Measurements from ENCODE around the gene MARK2.
"Not testable (repeated sequence)": the region's sequence is repeated elsewhere in the genome, so short reads cannot be mapped to it uniquely, and the experiment has no call there.

The MARK2 gene

DNA sequence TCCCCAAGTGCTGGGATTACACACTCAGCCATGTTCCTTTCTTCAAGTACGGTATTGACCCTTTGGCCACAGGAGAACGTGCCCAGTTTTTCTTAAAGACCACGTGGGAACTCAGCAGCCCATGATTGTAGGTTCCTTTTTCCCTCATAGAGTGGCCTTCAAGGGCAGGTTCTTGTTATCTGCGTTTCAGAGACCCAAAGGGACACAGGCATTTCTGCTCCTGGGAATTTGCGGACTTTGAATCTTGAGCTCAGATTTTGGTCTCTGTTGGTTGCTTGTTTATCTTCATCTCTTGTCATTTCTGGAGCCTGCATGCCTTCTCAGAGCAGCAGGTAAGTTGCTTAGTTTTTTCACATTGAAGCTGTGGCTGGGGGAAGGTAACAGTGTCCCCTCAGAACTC, 12.0 kb downstream of the MARK2 start:
- no peak overlapping the region for H3K4me3 ChIP-seq (ENCODE audit: low read length)
- DNase-seq (ENCODE audit: low read depth): no peak
- TF ChIP-seq, protein P1, sequence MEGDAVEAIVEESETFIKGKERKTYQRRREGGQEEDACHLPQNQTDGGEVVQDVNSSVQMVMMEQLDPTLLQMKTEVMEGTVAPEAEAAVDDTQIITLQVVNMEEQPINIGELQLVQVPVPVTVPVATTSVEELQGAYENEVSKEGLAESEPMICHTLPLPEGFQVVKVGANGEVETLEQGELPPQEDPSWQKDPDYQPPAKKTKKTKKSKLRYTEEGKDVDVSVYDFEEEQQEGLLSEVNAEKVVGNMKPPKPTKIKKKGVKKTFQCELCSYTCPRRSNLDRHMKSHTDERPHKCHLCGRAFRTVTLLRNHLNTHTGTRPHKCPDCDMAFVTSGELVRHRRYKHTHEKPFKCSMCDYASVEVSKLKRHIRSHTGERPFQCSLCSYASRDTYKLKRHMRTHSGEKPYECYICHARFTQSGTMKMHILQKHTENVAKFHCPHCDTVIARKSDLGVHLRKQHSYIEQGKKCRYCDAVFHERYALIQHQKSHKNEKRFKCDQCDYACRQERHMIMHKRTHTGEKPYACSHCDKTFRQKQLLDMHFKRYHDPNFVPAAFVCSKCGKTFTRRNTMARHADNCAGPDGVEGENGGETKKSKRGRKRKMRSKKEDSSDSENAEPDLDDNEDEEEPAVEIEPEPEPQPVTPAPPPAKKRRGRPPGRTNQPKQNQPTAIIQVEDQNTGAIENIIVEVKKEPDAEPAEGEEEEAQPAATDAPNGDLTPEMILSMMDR (conservative IDR thresholded peaks at IDR 0.05; ENCODE audit: low read depth, low read length): no peak

- no peak overlapping the region for H3K4me3 ChIP-seq (ENCODE audit: low read length)
- no peak for DNase-seq (ENCODE audit: low read depth)
- TF ChIP-seq, protein P1 (conservative IDR thresholded peaks at IDR 0.05; ENCODE audit: low read depth, low read length): no peak
Observed at GRCh38 chr11:63851364-63851763, 12.5 kb downstream of the MARK2 start.

GRCh38 chr11:63853476-63853875, 14.6 kb downstream of the MARK2 start:
- TF ChIP-seq, protein P1 (conservative IDR thresholded peaks at IDR 0.05; ENCODE audit: low read depth, low read length): no peak
- DNase-seq (ENCODE audit: low read depth): no peak
- no peak overlapping the region for H3K4me3 ChIP-seq (ENCODE audit: low read length)

GRCh38 chr11:63854696-63855095, 15.8 kb downstream of the MARK2 start:
- no peak for DNase-seq (ENCODE audit: low read depth)
- H3K4me3 ChIP-seq (ENCODE audit: low read length): no peak overlapping the region
- TF ChIP-seq, protein P1 (conservative IDR thresholded peaks at IDR 0.05; ENCODE audit: low read depth, low read length): no peak

DNA sequence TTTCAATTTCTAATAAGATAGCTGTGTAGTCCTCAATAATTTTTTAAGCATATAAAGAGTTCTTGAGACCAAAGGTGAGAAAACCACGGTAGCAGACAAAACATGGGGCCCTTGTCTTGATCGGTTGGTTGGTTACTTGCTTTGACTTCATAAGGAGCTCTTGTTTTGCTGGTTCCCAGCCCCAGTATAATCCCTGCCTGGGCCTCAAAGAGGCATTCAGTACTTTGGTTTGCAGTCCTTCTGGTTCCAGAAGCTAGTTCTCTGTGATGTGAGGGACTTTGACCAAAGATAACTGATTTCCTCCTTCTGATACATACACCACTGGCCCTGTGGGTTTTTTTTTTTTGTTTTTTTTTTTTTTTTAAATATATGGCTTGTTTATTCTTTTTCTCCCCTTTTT, 17.1 kb downstream of the MARK2 start:
- DNase-seq (ENCODE audit: low read depth): no peak
- TF ChIP-seq, protein P1 (conservative IDR thresholded peaks at IDR 0.05; ENCODE audit: low read depth, low read length): no peak
- no peak overlapping the region for H3K4me3 ChIP-seq (ENCODE audit: low read length)

DNA sequence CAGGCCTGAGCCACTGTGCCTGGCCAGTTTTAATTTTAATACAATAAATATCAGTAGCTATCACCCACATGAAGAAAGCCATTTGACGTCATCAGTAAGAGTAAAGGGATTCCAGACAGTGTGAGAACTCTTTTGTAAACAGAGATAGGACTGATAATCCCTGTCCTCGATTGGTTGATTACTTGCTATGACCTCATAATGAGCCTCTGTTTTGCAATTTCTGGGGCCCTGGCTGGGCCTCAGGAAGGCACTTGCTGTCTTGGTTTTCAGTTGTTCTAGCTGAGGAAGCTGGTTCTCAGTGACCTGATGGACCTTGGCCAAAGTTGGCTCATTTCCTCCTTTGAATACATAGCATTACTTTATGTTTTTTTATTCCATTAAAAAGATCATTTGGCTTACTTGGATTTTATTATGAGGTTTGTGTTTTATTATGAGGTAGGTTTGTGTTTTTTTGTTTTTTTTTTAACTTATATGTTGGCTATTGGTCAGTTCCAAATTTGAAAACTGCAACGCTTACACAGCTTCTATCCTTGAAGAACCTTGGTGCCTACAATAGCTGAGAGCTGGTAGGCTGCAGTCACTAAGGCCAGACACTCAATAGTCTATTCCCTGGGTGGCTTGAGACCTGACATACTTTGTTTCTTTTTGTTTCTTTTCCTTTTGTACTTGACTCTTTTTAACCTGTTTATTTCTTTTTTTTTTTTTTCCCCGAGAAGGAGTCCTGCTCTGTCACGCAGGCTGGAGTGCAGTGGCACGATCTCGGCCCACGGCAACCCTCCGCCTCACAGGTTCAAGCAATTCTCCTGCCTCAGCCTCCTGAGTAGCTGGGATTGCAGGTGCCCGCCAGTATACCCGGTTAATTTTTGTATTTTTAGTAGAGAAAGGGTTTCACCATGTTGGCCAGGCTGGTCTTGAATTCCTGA, 20.0 kb downstream of the MARK2 start:
- no peak overlapping the region for H3K4me3 ChIP-seq (ENCODE audit: low read length)
- DNase-seq (ENCODE audit: low read depth): peak; percentile 51
- TF ChIP-seq, protein P1 (conservative IDR thresholded peaks at IDR 0.05; ENCODE audit: low read depth, low read length): no peak

- no peak for DNase-seq (ENCODE audit: low read depth)
- TF ChIP-seq, protein P1 (conservative IDR thresholded peaks at IDR 0.05; ENCODE audit: low read depth, low read length): no peak
- H3K4me3 ChIP-seq (ENCODE audit: low read length): no peak overlapping the region
Observed at GRCh38 chr11:63862923-63863322, 24.0 kb downstream of the MARK2 start.

DNA sequence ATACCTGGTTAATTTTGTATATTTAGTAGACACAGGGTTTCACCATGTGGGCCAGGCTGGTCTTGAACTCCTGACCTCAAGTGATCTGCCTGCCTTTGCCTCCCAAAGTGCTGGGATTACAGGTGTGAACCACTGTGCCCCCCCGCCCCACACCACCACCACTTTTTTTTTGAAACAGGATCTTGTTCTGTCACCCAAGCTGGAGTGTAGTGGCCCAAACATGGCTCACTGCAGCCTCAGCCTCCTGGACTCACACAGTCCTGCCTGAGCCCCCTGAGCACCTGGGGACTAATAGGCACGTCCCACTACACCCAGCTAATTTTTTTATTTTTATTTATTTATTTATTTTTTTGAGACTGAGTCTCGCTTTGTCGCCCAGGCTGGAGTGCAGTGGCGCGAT, 24.7 kb downstream of the MARK2 start:
- not testable (repeated sequence) for DNase-seq (ENCODE audit: low read depth); H3K4me3 ChIP-seq (ENCODE audit: low read length)

Measured in retinal pigment epithelial cell (primary cell).